Measurements from ENCODE around the gene ZPLD1.
A peak's percentile ranks its signal among the peaks of the same experiment; 100 is the strongest.

Gene ZPLD1

DNA sequence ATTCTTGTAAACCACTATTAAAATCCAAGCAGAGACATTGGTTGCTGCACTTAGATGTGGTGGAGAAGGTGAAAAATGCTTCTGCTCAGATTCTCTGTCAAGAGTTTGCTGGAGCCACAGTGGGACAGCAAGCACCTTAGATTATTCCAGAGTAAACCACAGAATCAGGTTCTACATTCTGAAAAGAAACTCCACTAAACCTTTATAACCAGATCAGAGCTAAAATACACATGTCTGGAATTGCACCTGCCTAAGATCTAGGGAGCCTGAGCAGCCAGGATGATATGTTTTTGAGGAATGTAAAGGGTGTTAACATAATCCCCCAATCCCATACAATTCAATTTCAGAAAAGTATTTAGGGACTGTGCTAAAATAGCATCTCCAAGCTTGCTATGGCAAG, at the start of gene ZPLD1:
Gene ZPLD1, plus strand, starts transcription at position 301 of the 400 bp plus-strand sequence. CDS start 3,473 bp downstream, outside the sequence.
- DNase-seq (ENCODE audit: low spot score) (no peak), ATAC-seq (ENCODE audit: low read depth) (no peak)
- H3K36me3 ChIP-seq (ENCODE audit: low read depth), result no peaks in the 10 kb centered on the region
- H3K27me3 ChIP-seq (ENCODE audit: insufficient read depth, poor library complexity, severe bottlenecking), result no peaks in the 10 kb centered on the region
- TF ChIP-seq, protein P1, sequence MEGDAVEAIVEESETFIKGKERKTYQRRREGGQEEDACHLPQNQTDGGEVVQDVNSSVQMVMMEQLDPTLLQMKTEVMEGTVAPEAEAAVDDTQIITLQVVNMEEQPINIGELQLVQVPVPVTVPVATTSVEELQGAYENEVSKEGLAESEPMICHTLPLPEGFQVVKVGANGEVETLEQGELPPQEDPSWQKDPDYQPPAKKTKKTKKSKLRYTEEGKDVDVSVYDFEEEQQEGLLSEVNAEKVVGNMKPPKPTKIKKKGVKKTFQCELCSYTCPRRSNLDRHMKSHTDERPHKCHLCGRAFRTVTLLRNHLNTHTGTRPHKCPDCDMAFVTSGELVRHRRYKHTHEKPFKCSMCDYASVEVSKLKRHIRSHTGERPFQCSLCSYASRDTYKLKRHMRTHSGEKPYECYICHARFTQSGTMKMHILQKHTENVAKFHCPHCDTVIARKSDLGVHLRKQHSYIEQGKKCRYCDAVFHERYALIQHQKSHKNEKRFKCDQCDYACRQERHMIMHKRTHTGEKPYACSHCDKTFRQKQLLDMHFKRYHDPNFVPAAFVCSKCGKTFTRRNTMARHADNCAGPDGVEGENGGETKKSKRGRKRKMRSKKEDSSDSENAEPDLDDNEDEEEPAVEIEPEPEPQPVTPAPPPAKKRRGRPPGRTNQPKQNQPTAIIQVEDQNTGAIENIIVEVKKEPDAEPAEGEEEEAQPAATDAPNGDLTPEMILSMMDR (IDR thresholded peaks at IDR 0.05; ENCODE audit: poor library complexity, severe bottlenecking), result no peak
- no peaks in the 10 kb centered on the region for H3K4me1 ChIP-seq (ENCODE audit: insufficient read depth, poor library complexity, severe bottlenecking)
- H3K4me3 ChIP-seq (ENCODE audit: severe bottlenecking), result no peak within 1 kb of the TSS
- no peaks in the 10 kb centered on the region for H3K9me3 ChIP-seq (ENCODE audit: severe bottlenecking)
- H3K27ac ChIP-seq (ENCODE audit: poor library complexity, severe bottlenecking), result no peak within 1 kb of the TSS

DNA sequence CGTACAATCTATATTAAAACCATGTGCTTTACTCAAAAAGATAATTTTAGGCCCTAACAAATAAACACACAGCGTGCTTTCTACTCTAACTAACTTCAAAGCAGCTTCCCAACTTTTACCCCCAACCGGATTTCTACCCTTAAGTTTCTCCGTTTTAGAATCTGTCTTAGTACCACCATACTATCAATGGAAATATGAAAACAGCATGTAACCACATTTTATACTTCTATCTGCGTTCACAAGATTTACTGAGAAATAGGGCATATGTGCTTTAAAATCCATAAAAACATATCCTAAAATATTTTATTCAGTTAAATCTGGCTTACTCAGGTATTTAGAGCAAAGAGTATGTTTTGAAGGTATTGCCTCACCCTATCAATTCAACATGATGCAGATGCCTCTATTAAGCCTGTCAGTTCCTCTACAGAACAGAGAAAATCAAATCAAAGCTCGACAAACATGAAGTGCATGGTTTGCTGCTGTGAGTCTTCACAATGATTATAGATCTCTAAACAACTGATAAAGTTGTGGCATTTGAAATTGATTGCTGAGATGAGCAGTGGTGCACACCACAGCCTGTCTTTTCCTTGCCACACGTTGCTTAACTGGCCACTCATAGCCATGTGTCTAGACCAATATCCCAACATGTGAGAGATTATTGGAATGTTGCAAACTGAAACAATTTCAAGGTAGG, 44.5 kb upstream of the ZPLD1 start:
- peaks cover 5% of the 10 kb centered on the region for H3K4me1 ChIP-seq (ENCODE audit: insufficient read depth, poor library complexity, severe bottlenecking)
- TF ChIP-seq, protein P1 (IDR thresholded peaks at IDR 0.05; ENCODE audit: poor library complexity, severe bottlenecking), result no peak
- no peak for ATAC-seq (ENCODE audit: low read depth)

DNA sequence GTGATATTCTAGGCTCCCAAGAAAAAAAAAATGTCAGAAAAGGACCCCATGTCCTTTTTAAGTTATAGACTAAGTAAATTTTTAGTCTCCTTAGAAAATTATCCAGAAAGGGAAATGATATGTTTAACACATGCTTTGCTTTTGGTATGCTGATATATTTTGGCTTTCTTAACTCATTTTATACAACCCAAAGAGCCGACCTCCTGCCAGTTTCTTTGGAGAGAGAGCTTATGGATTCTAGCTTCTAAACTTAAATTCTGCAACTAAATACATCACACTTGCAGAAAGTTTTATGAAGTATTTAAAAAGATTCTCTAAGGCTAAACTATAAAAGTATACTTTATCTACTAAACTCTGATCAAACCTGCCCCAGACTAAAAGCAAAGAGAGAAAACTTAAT, 43.9 kb upstream of the ZPLD1 start:
- ATAC-seq (ENCODE audit: low read depth), result no peak
- Histone ChIP-seq H3K4me1 (ENCODE audit: insufficient read depth, poor library complexity, severe bottlenecking) (peaks cover 5% of the 10 kb centered on the region), H3K4me3 (ENCODE audit: severe bottlenecking) (no peak overlapping the region), H3K9me3 (ENCODE audit: severe bottlenecking) (no peaks in the 10 kb centered on the region), H3K27ac (ENCODE audit: poor library complexity, severe bottlenecking) (no peak overlapping the region), H3K36me3 (ENCODE audit: low read depth) (no peaks in the 10 kb centered on the region), H3K27me3 (ENCODE audit: insufficient read depth, poor library complexity, severe bottlenecking) (no peaks in the 10 kb centered on the region)
- TF ChIP-seq, protein P1 (IDR thresholded peaks at IDR 0.05; ENCODE audit: poor library complexity, severe bottlenecking), result no peak
- no peak for DNase-seq (ENCODE audit: low spot score)

More for the DNA sequence above, 44.5 kb upstream of the ZPLD1 start:
- Histone ChIP-seq H3K27ac (ENCODE audit: poor library complexity, severe bottlenecking) (no peak overlapping the region), H3K36me3 (ENCODE audit: low read depth) (no peaks in the 10 kb centered on the region), H3K4me3 (ENCODE audit: severe bottlenecking) (no peak overlapping the region), H3K27me3 (ENCODE audit: insufficient read depth, poor library complexity, severe bottlenecking) (no peaks in the 10 kb centered on the region), H3K9me3 (ENCODE audit: severe bottlenecking) (no peaks in the 10 kb centered on the region)
- no peak for DNase-seq (ENCODE audit: low spot score)

DNA sequence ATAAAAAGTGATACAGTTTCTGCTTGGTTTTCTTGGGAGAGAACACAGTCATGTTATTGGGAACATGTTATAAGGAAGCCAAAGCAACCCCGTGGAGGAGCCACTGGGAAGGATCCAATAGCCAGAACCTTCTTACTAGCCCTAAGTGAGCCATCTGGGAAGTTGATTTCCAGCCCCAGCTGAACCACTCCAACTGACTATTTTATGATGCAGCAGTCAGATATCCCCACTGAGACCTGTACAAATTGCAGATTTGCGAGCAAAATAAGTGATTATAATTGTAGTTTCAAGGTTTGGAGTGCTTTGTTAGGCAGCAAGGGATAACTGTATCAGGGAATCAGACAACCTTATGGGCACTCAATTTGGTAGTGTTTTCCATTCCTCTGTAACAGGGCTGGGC, 43.3 kb upstream of the ZPLD1 start:
- H3K27me3 ChIP-seq (ENCODE audit: insufficient read depth, poor library complexity, severe bottlenecking), result no peaks in the 10 kb centered on the region
- peaks cover 5% of the 10 kb centered on the region for H3K4me1 ChIP-seq (ENCODE audit: insufficient read depth, poor library complexity, severe bottlenecking)
- TF ChIP-seq, protein P1 (IDR thresholded peaks at IDR 0.05; ENCODE audit: poor library complexity, severe bottlenecking), result no peak
- H3K4me3 ChIP-seq (ENCODE audit: severe bottlenecking), result no peak overlapping the region
- H3K9me3 ChIP-seq (ENCODE audit: severe bottlenecking), result no peaks in the 10 kb centered on the region
- H3K27ac ChIP-seq (ENCODE audit: poor library complexity, severe bottlenecking), result no peak overlapping the region
- ATAC-seq (ENCODE audit: low read depth), result no peak
- no peak for DNase-seq (ENCODE audit: low spot score)
- no peaks in the 10 kb centered on the region for H3K36me3 ChIP-seq (ENCODE audit: low read depth)

DNA sequence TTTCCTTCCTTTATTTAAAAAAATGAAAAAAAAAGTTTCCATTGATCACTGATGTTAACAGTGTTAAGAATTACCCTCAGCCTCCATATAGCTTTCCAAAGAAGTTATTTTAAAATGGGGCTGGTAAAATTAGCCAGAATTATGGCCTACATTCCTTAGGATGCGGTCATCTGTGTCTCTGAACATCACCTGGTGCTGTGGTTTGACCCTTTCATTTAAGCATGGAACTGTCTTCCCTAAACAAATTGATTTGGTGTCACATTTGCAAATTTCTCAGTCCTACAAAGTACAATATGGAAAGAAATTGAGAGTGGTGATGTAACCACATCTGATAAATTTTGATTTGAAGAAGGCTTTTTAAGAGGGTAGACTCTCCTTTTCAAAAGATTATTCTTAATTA, 40.3 kb upstream of the ZPLD1 start:
- Histone ChIP-seq H3K4me1 (ENCODE audit: insufficient read depth, poor library complexity, severe bottlenecking) (peaks cover 10% of the 10 kb centered on the region), H3K27ac (ENCODE audit: poor library complexity, severe bottlenecking) (no peak overlapping the region), H3K27me3 (ENCODE audit: insufficient read depth, poor library complexity, severe bottlenecking) (no peaks in the 10 kb centered on the region), H3K9me3 (ENCODE audit: severe bottlenecking) (no peaks in the 10 kb centered on the region), H3K36me3 (ENCODE audit: low read depth) (no peaks in the 10 kb centered on the region), H3K4me3 (ENCODE audit: severe bottlenecking) (no peak overlapping the region)
- TF ChIP-seq, protein P1 (IDR thresholded peaks at IDR 0.05; ENCODE audit: poor library complexity, severe bottlenecking), result no peak
- ATAC-seq (ENCODE audit: low read depth), result peak; percentile 51; the same call in 1 of the 3 replicates
- DNase-seq (ENCODE audit: low spot score), result no peak

All from RWPE2 (cell line).